ENCODE data around the gene DNAJC11.

The DNAJC11 gene

DNA sequence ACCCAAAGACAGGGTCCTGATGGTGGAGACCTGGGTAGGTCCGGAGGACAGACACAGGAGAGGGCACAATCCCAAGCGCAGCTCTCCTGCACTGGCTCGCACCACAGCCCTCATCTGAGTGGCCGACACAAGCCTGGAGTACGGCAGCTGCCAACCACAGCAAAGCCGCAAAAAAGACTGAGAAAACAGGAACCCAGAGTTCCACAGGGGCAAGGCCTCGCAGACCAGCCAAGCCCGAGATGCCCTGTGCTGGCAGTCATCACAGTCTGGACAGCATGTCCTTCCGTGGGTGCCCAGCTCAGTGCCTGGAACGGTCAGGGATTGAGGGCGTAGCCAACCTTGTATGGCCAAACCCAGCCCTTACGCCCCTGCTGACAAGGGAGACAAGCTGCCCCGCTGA is 110.4 kb downstream of the DNAJC11 start:
- TF ChIP-seq, protein P1, sequence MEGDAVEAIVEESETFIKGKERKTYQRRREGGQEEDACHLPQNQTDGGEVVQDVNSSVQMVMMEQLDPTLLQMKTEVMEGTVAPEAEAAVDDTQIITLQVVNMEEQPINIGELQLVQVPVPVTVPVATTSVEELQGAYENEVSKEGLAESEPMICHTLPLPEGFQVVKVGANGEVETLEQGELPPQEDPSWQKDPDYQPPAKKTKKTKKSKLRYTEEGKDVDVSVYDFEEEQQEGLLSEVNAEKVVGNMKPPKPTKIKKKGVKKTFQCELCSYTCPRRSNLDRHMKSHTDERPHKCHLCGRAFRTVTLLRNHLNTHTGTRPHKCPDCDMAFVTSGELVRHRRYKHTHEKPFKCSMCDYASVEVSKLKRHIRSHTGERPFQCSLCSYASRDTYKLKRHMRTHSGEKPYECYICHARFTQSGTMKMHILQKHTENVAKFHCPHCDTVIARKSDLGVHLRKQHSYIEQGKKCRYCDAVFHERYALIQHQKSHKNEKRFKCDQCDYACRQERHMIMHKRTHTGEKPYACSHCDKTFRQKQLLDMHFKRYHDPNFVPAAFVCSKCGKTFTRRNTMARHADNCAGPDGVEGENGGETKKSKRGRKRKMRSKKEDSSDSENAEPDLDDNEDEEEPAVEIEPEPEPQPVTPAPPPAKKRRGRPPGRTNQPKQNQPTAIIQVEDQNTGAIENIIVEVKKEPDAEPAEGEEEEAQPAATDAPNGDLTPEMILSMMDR (conservative IDR thresholded peaks at IDR 0.05; ENCODE audit: low read depth, low read length): no peak
- peaks cover 4% of the 10 kb centered on the region; the same call in 1 of the 2 replicates for H3K36me3 ChIP-seq (ENCODE audit: insufficient read depth)

DNA sequence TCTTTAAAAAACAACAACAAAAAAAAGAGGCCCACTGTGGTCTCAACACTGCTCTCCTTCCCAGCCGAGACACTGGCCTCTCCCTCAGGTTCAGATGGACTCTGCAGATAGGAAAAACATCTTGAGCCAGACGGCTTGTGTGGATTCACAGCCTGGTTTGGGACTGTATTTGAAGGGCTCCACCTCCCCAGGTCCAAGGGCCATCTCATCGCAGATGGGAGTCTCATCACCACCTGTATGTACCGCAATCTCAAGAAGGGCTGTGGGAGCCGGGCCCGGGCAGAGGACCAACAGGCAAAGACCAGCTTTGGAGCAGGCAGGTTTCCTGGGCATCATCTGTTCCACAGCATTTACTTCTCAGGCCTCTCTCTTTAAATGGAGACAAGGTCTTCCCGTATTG is 111.6 kb downstream of the DNAJC11 start:
- TF ChIP-seq, protein P1 (conservative IDR thresholded peaks at IDR 0.05; ENCODE audit: low read depth, low read length): no peak
- Histone ChIP-seq H4K20me1 (ENCODE audit: insufficient read depth) (no peaks in the 10 kb centered on the region), H3K79me2 (ENCODE audit: insufficient read depth, low read depth) (no peaks in the 10 kb centered on the region), H3K36me3 (ENCODE audit: insufficient read depth) (peaks cover 4% of the 10 kb centered on the region; the same call in 1 of the 2 replicates), H3K27me3 (ENCODE audit: insufficient read depth, low read depth) (no peaks in the 10 kb centered on the region), H3K4me1 (ENCODE audit: low read depth, poor library complexity, severe bottlenecking) (no peaks in the 10 kb centered on the region), H2AFZ (ENCODE audit: low read depth) (no peak overlapping the region), H3K4me2 (no peak overlapping the region), H3K27ac (no peak overlapping the region), H3K9ac (no peak overlapping the region), H3K4me3 (IDR thresholded peaks at IDR 0.05; ENCODE audit: insufficient read depth, low read depth, low read length) (no peak overlapping the region)

More for the DNA sequence above, 110.4 kb downstream of the DNAJC11 start:
- Histone ChIP-seq H2AFZ (ENCODE audit: low read depth) (no peak overlapping the region), H3K27me3 (ENCODE audit: insufficient read depth, low read depth) (no peaks in the 10 kb centered on the region), H3K4me3 (IDR thresholded peaks at IDR 0.05; ENCODE audit: insufficient read depth, low read depth, low read length) (no peak overlapping the region), H3K4me2 (no peak overlapping the region), H3K9ac (no peak overlapping the region), H3K27ac (no peak overlapping the region), H4K20me1 (ENCODE audit: insufficient read depth) (no peaks in the 10 kb centered on the region), H3K79me2 (ENCODE audit: insufficient read depth, low read depth) (peaks cover 4% of the 10 kb centered on the region; the same call in 1 of the 2 replicates), H3K4me1 (ENCODE audit: low read depth, poor library complexity, severe bottlenecking) (no peaks in the 10 kb centered on the region)

DNA sequence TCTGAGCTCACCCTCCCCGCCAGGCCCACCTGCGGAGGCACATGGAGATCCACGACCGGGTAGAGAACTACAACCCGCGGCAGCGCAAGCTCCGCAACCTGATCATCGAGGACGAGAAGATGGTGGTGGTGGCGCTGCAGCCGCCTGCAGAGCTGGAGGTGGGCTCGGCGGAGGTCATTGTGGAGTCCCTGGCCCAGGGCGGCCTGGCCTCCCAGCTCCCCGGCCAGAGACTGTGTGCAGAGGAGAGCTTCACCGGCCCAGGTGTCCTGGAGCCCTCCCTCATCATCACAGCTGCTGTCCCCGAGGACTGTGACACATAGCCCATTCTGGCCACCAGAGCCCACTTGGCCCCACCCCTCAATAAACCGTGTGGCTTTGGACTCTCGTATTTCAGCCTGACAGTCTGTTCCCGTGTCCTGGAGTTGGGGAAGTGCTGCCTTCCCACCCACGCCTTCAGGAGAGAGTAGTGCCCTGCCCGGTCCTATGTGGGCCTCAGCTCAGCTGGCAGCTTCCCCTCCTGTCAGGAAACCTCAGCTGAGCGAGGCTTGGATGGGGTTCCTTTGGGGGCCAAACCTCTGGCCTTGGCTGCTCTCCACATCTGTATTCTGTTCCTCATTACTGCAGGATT is 112.6 kb downstream of the DNAJC11 start:
- H4K20me1 ChIP-seq (ENCODE audit: insufficient read depth): no peaks in the 10 kb centered on the region
- no peaks in the 10 kb centered on the region for H3K79me2 ChIP-seq (ENCODE audit: insufficient read depth, low read depth)
- H3K4me3 ChIP-seq (IDR thresholded peaks at IDR 0.05; ENCODE audit: insufficient read depth, low read depth, low read length): no peak overlapping the region
- H3K4me2 ChIP-seq: no peak overlapping the region
- H3K27ac ChIP-seq: no peak overlapping the region
- H3K9ac ChIP-seq: no peak overlapping the region
- H3K4me1 ChIP-seq (ENCODE audit: low read depth, poor library complexity, severe bottlenecking): peaks cover 2% of the 10 kb centered on the region
- no peaks in the 10 kb centered on the region for H3K36me3 ChIP-seq (ENCODE audit: insufficient read depth)
- no peak overlapping the region for H2AFZ ChIP-seq (ENCODE audit: low read depth)
- no peaks in the 10 kb centered on the region for H3K27me3 ChIP-seq (ENCODE audit: insufficient read depth, low read depth)
- TF ChIP-seq, protein P1 (conservative IDR thresholded peaks at IDR 0.05; ENCODE audit: low read depth, low read length): no peak

DNA sequence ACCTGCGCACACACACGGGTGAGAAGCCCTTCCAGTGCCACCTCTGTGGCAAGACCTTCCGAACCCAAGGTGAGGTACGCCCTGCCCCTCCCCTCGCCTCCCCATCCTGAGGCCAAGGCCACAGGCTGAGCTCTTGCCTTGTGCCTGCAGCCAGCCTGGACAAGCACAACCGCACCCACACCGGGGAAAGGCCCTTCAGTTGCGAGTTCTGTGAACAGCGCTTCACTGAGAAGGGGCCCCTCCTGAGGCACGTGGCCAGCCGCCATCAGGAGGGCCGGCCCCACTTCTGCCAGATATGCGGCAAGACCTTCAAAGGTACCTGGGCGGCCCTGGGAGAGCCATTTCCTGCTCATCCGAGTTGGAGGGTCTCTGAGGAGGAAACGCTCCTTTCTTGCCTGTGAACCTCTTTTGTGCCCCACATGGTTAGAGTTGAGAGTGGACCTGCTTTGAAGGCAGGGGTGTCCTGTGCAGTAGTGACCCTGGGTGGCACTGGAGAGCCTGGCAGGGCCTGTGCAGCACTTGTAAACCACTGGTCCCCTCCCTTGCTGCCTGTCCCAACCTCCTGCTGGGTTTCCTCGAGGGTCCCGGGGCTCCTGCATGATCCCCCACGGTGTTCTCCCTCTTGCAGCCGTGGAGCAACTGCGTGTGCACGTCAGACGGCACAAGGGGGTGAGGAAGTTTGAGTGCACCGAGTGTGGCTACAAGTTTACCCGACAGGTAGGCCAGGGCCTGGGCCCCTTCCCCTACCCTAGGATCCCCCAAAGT is 113.3 kb downstream of the DNAJC11 start:
- Histone ChIP-seq H3K9ac (no peak overlapping the region), H3K27ac (no peak overlapping the region), H3K4me1 (ENCODE audit: low read depth, poor library complexity, severe bottlenecking) (peaks cover 5% of the 10 kb centered on the region), H2AFZ (ENCODE audit: low read depth) (no peak overlapping the region), H3K4me3 (IDR thresholded peaks at IDR 0.05; ENCODE audit: insufficient read depth, low read depth, low read length) (no peak overlapping the region), H3K27me3 (ENCODE audit: insufficient read depth, low read depth) (no peaks in the 10 kb centered on the region), H3K4me2 (no peak overlapping the region), H3K79me2 (ENCODE audit: insufficient read depth, low read depth) (no peaks in the 10 kb centered on the region), H4K20me1 (ENCODE audit: insufficient read depth) (no peaks in the 10 kb centered on the region), H3K36me3 (ENCODE audit: insufficient read depth) (no peaks in the 10 kb centered on the region)
- TF ChIP-seq, protein P1 (conservative IDR thresholded peaks at IDR 0.05; ENCODE audit: low read depth, low read length): no peak

All from KMS-11 (cell line).